ENCODE results near the gene PLSCR1. TPM values are rescaled to one million over a fixed set of nuclear protein-coding genes. Genes with fewer than 3 reads are reported as not detected.

The PLSCR1 gene
- total RNA-seq, 2 donors from 2014 or later: 61.7 to 64.9 TPM

GRCh38 chr3:146513386-146514051 lies 30.9 kb downstream of the PLSCR1 start:
- H3K4me3 ChIP-seq: no peak overlapping the region
- WGBS, 2 donors: 66 to 81% methylated on average over 2 of the region's 2 CpGs
- H3K4me1 ChIP-seq: peaks cover 52% of the 10 kb centered on the region
- intact Hi-C loops (cut with DNase I): no loop called here
- H3K36me3 ChIP-seq (replicated peaks in 1 of 2; ENCODE audit: insufficient read depth in 1 of 2, low read depth in 2 of 2): peaks cover 0 to 3% of the 10 kb centered on the region in 2 donors
- H3K27ac ChIP-seq: peak overlapping the region in 2 of 4 donors; percentile 44 to 81
- ATAC-seq (no peak), DNase-seq (no peak)
- TF ChIP-seq CTCF (IDR thresholded peaks at IDR 0.05) (no peak), POLR2A (IDR thresholded peaks at IDR 0.05) (no peak)
- H3K27me3 ChIP-seq: no peaks in the 10 kb centered on the region
- no peaks in the 10 kb centered on the region for H3K9me3 ChIP-seq

GRCh38 chr3:146511402-146512134 lies 32.8 kb downstream of the PLSCR1 start:
- no peaks in the 10 kb centered on the region for H3K27me3 ChIP-seq
- peaks cover 51% of the 10 kb centered on the region for H3K4me1 ChIP-seq
- intact Hi-C loops (cut with DNase I): no loop called here
- no peaks in the 10 kb centered on the region for H3K9me3 ChIP-seq
- peak in 2 of 4 donors; percentile 39 to 60 for DNase-seq
- no peak for TF ChIP-seq CTCF (IDR thresholded peaks at IDR 0.05)
- TF ChIP-seq POLR2A (IDR thresholded peaks at IDR 0.05): peak in 2 of 3 donors; percentile 41 to 49
- WGBS, 2 donors: 19 to 32% methylated on average over 3 of the region's 3 CpGs
- H3K36me3 ChIP-seq (replicated peaks in 1 of 2; ENCODE audit: insufficient read depth in 1 of 2, low read depth in 2 of 2): peaks cover 0 to 3% of the 10 kb centered on the region in 2 donors
- ATAC-seq: peak; percentile 89
- H3K4me3 ChIP-seq: no peak overlapping the region
- peak overlapping the region; percentile 68 to 88 (median 84) for H3K27ac ChIP-seq

- H3K36me3 ChIP-seq (replicated peaks in 1 of 2; ENCODE audit: insufficient read depth in 1 of 2, low read depth in 2 of 2): no peaks in the 10 kb centered on the region
- H3K9me3 ChIP-seq: no peaks in the 10 kb centered on the region
- H3K27me3 ChIP-seq: no peaks in the 10 kb centered on the region
- WGBS, 2 donors: 70 to 83% methylated on average over 1 of the region's 1 CpG
- H3K4me3 ChIP-seq: no peak overlapping the region
- intact Hi-C loops (cut with DNase I): no loop called here
- ATAC-seq: no peak
- DNase-seq: no peak
- H3K4me1 ChIP-seq: peaks cover 55% of the 10 kb centered on the region
- TF ChIP-seq CTCF (IDR thresholded peaks at IDR 0.05): no peak
- TF ChIP-seq POLR2A (IDR thresholded peaks at IDR 0.05): no peak
- peak overlapping the region in 3 of 4 donors; percentile 46 to 82 (median 72) for H3K27ac ChIP-seq
Observed at GRCh38 chr3:146507331-146508120, 36.9 kb downstream of the PLSCR1 start.

- Histone ChIP-seq H3K4me1 (peaks cover 36% of the 10 kb centered on the region), H3K27ac (peak overlapping the region in 1 of 4 donors; percentile 72), H3K36me3 (replicated peaks in 1 of 2; ENCODE audit: insufficient read depth in 1 of 2, low read depth in 2 of 2) (no peaks in the 10 kb centered on the region), H3K9me3 (no peaks in the 10 kb centered on the region), H3K4me3 (no peak overlapping the region), H3K27me3 (no peaks in the 10 kb centered on the region)
- no peak for ATAC-seq
- TF ChIP-seq CTCF (IDR thresholded peaks at IDR 0.05) (no peak), POLR2A (IDR thresholded peaks at IDR 0.05) (no peak)
- intact Hi-C loops (cut with DNase I): no loop called here
- 94 to 100% methylated on average over 1 of the region's 1 CpG for WGBS, 2 donors
- no peak for DNase-seq
Observed at GRCh38 chr3:146505516-146505915, 38.9 kb downstream of the PLSCR1 start.
